SK-N-SH (cell line): ENCODE results near the gene C18orf54.

Source experiments
- CHD2 ChIP-seq: fragments of 150-350 bp; IDR thresholded peaks from 2 replicates; pipeline ENCODE4 v1.6.1; 2018; ENCODE audit warnings: low read length; ENCODE audit not compliant: partially characterized antibody
- CTCF ChIP-seq: fragments of 200-600 bp; sonication (generic); IDR thresholded peaks from 2 replicates; pipeline ENCODE4 v1.6.1; 2017; ENCODE audit warnings: antibody characterized with exemption, mild to moderate bottlenecking, moderate library complexity
- EP300 ChIP-seq, 2 experiments: IDR thresholded peaks; 2 replicates each; pipeline versions ENCODE4 v1.4.0 to v1.6.1; 2012; ENCODE audit warnings: borderline replicate concordance in 1 of 2, low read depth in 1 of 2, low read length in 1 of 2
- MAX ChIP-seq: IDR thresholded peaks from 2 replicates; pipeline ENCODE4 v1.4.0; 2012; ENCODE audit warnings: low read depth
- POLR2AphosphoS5 ChIP-seq: IDR thresholded peaks from 2 replicates; pipeline ENCODE4 v1.6.1; 2012; ENCODE audit warnings: low read depth, low read length
- RCOR1 ChIP-seq: fragments of 150-350 bp; IDR thresholded peaks from 2 replicates; pipeline ENCODE4 v1.6.1; 2017; ENCODE audit warnings: antibody characterized with exemption, low read length
- SIN3A ChIP-seq: IDR thresholded peaks from 2 replicates; pipeline ENCODE4 v1.6.1; 2012; ENCODE audit warnings: low read depth, mild to moderate bottlenecking, low read length, moderate library complexity, borderline replicate concordance

GRCh38 chr18:54382733-54383252 lies 25.1 kb downstream of the C18orf54 start:
- TF ChIP-seq EP300 (IDR thresholded peaks at IDR 0.05; ENCODE audit: borderline replicate concordance in 1 of 2, low read depth in 1 of 2, low read length in 1 of 2): no peak
- no peak for TF ChIP-seq SIN3A
- no peak for TF ChIP-seq POLR2AphosphoS5
- no peak for TF ChIP-seq RCOR1
- no peak for TF ChIP-seq CTCF
- no peak for TF ChIP-seq MAX
- TF ChIP-seq CHD2: no peak
